GM19239 (cell line): ENCODE measurements around the gene FOXD4.
"Not testable (repeated sequence)": the region's sequence is repeated elsewhere in the genome, so short reads cannot be mapped to it uniquely, and the experiment has no call there.

Experiments
- DNase-seq: peaks from one replicate; pipeline ENCODE4 v3.0.0; 2011; ENCODE audit warnings: low spot score; ENCODE audit not compliant: insufficient read length
- FAIRE-seq: peaks from 2 replicates; lab custom pipeline; 2011; peaks lifted over from hg19 to GRCh38; lab: Jason Lieb, UNC

The FOXD4 gene

DNA sequence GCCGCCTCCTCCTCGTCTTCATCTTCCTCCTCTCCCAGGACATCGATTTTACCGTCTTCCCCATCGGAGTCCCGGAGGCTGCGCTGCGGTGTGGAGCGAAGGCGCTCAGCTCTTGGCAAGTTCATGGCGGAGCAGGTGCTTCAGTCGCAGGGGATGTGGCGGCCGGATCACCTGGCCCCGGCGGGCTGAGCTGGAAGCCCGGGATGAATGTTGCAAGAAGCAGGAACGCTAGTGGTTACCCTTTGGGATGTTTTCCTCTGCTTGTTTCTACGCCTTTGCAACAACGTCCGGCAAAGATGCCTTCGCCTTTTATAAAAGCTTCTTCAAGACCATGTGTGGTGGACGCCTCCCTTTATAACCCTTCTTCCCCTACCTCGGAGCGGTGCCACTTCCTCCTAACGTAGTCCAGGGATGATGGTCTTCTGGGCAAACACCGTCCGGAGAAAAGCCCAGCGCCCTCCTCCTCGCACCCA, at the start of gene FOXD4:
FOXD4 (minus strand) TSS at position 423 of the 473 bp plus-strand sequence; CDS start at position 125, 298 bp downstream.
- not testable (repeated sequence) for DNase-seq, FAIRE-seq

DNA sequence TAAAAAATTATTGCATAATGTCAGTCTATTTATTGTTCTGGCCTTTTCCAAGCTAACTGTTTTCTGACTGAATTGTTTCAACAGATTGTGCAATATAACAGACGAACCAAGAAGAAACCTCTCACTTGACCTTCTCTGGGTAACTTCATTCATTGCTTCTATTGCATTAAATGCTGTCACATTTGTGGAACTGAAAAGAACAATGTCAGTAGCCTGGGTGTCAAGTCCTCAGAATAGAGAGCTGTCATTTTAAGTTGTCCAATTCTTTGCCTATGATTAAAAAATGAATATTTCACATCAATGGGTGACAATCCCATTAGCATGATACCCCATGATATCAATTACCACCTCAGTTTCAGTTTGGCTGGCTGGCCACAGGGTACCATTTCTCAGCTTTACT, 41.7 kb upstream of the FOXD4 start:
- not testable (repeated sequence) for DNase-seq, FAIRE-seq

DNA sequence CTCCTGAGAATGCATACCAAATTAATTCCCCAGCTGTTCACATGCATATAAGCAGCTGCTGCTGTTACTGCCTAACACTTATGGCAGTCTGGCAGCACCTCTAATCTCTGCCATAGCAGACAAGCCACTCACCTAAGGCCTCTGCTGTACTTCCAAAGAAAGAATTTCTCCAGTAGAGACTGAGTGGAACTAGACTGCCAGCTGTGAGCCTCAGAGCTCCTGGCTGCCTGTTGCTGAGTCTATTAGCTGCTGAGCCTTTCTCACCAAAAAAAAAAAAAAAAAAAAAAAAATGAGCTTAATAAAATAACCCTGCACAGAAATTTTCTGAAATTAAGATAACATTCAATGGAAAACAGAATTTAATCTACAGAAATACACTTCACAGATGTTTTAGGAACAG, 33.0 kb upstream of the FOXD4 start:
- not testable (repeated sequence) for FAIRE-seq, DNase-seq

DNA sequence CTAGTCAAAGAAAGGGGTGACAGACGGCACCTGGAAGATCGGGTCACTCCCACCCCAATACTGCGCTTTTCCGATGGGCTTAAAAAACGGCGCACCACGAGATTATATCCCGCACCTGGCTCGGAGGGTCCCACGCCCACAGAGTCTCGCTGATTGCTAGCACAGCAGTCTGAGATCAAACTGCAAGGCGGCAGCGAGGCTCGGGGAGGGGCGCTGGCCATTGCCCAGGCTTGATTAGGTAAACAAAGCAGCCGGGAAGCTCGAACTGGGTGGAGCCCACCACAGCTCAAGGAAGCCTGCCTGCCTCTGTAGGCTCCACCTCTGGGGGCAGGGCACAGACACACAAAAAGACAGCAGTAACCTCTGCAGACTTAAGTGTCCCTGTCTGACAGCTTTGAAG, 21.7 kb upstream of the FOXD4 start:
- DNase-seq, FAIRE-seq: not testable (repeated sequence)

DNA sequence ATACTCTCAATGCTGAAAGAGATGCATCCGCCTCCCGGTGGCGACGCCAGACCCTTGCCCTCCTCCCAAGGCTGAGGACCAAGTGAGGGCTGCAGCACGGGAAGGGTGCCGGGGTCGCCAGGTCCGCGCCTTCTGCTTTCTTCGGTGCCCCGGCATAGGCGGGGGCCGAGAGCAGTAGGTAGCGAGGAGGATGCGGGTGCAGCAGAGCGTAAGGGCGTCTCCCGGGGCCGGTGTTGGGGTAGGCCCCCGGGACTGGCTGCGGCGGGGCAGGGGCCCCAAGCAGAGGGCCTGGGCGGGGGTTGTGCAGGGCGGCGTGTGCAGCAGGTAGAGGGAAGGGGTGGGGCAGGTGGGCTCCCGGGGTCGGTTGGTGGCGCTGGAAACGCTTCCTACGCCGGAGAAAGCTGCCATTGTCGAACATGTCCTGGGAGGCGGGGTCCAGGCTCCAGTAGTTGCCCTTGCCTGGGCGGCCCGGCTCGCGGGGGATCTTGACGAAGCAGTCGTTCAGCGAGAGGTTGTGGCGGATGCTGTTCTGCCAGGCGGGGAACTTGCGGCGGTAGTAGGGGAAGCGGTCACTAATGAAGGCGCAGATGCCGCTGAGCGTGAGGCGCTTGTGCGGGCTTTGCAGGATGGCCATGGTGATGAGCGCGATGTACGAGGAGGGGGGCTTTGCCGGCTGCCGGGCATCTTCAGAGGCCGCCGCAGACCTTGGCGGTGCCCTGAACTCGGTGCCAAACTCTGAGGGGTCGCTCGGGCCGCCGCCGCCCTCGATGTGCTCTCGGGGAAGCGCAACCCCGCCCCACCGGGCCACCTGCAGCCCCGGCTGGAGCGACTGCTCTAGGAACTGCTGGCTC, 848 bp downstream of the FOXD4 start:
- not testable (repeated sequence) for FAIRE-seq, DNase-seq

DNA sequence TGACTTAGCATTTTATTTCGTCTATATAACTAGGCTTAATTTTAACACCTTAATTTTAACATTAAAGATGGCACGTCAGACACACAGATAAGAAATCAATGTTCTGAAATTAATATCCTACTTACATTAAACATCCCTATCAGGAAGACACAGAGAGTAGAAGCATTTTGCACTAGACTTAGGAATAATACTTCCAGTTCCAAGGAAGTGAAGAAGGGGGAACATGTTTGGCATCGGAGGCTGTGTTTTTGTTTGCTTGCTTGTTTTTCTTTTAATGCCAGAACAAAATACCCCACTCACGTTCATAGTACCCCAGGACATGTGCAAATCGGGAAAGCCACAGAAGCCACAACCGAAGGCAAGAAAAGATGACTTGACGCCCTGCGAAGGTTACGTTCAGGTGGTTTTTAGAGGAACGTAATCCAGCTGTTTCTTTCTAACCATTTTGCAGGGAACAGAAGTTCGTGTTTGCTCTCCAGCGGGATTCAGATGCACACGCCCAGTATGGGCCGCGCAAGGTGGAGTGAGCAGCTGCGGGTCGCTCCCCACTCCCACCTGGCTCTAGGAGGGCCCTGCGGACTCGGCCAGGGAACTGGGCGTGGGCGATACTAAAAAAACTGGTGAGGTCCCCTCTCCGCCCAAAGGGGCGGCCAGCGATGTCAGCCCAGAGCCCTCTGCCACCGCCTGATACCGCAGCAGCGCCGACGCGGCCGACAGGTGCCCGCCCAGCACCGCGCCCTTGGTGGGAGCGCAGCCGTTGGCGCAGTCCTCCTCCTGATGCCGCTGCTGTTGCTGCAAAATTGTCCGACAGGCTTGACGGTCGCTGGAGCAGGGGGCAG, 1.8 kb downstream of the FOXD4 start:
- FAIRE-seq, DNase-seq: not testable (repeated sequence)

DNA sequence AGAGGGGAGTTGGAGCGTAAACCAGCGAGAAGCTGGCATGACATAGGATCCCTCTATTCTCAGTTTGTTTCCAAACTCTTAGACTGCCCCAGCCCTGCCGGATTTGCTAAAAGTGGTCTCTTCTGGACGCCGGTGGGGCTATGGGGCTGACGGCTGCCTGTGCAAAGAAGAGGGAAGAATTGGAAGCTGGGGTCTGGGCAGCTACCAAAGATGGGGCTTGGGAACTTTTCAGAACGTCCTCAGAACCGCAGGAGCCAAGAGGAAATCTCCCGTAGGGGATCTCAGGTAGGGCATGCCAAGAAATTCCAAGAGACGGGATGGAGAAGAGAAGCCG, 3.1 kb downstream of the FOXD4 start:
- DNase-seq, FAIRE-seq: not testable (repeated sequence)

DNA sequence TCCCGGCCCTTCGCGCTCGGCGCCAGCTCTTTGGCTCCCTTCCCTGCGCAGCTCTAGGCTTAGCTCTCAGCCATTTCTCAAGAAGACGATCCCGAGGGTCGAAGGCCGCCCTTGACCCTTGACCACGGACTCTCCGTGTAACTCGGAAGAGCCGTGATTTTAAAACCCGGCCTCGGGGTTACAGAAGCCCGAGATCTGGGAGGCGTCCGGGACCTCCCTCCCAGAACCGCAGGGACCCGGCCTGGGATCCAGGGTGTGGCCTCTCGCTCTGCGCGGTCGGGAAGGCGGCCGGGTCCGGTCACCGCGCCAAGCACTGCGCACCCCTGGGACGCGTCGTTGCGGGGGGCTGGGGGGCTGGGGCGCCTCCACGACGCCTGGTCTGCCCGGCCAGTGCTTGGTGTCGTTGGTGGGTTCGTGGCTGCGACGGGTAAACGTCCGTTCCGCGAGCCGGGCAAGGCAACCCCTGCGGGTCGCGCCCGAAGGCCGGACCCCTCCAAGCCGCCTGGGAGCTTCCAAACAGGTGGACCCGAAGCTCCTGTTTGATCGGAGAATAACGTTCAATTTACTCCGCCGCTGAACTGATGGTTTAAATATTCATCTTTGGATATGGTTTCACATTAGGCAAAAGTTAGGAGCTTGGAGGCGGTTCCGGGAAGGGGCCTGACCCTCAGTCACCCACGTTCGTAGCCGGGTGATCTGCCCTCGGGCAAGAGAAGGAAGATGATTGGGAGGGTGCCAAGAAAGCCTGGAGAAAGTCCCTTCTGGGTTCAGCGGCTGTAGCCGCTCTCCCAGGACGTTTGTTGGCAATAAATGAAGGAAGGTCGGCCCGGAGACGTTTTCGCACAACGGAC, 3.7 kb downstream of the FOXD4 start:
- not testable (repeated sequence) for FAIRE-seq, DNase-seq

DNA sequence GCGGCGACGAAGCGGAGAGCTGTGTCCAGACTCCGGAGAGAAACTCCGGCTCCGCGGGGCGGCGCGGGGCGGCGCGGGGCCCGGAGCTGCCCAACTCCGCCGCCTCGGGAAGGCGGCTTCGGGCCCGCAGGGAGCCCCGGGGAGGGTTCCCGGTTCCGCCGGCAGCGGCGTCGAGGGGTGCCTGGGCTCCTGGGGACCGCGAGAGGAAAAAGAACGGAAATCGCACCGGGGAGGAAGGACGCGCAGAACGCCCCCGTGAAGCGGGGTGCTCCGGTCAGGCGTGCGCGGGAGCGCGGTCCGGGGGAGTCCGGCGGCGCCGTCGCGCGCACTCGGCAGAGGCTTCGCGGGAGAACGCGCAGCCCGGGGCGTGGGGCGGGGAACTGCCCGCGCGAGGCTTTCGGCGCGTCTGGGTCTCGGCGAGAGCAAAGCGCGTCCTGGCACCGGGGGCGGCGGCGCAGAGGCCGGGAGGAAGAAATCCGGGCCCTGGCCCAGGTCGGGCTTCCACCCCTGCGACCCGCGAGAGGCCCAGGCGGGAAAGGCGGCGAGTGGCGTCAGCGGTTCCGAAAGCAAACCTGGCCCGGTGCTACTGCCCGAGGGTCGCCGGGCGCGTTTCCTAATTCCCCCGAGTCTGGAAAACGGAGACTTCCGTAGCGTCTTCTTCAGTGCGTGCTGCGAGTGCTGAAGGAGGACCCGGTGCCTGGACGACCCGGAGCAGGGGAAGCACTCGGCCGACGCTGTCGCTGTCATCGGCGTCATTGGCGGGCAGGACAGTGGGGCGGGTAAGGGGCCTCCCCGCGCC, 4.5 kb downstream of the FOXD4 start:
- not testable (repeated sequence) for DNase-seq, FAIRE-seq

DNA sequence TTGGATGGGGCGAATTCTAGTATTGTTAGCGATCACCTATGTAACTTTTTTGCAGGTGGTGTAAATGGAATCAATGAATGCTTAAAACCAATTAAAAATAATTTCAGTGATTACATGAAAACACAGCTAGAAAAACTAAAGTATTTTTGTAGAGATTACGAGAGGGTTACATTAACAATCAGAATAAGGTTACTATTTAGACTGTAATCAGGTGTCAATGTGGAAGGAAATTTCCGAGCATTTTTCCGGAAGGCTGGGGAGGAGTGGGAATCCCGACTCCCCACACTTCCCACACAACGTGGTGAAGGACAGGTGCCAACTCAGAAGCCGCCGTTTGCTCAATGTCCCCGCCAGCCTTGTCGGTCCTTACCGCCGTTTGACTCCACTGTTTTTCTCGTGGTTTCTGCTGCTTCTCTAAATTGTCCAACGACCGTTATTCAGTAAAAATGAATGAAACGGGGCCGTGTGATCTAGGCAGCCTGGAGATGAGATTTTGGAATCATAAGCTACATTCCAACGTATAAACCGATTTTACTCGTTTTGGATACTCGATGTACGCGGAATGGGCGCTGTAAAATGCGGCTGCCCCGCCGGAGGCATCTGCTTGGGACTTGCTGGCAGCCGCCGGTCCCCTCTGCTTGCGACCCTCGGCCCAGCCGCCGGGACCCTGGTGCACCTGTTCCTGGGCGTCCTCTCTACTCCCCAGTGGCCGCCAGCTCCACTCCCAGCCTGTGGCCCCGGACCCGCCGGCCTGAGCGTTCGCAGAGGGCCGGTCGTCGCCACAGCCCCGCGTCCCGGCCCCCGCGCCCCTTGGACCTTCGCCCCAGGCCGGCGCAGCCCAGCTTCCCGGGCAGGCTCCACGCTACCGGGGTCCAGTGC, 5.4 kb downstream of the FOXD4 start:
- FAIRE-seq, DNase-seq: not testable (repeated sequence)

DNA sequence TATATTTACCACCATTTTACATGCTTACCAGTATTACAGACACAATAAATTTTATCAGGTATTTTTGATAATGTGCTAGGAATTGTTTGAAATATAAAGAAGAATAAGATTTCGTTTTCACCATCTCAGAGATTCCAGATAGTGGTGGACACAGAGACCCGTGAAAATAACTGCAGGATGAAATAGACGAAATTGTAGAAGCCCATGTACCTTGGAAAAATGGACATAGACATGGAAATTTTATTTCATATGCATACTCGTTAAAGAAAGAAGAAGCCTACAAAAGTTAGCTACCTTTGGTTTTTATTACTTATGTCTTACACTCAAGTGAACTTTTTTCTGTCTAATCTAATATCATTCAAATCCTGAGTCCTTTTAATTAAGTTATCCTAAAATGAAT, 7.5 kb downstream of the FOXD4 start:
- not testable (repeated sequence) for FAIRE-seq, DNase-seq

DNA sequence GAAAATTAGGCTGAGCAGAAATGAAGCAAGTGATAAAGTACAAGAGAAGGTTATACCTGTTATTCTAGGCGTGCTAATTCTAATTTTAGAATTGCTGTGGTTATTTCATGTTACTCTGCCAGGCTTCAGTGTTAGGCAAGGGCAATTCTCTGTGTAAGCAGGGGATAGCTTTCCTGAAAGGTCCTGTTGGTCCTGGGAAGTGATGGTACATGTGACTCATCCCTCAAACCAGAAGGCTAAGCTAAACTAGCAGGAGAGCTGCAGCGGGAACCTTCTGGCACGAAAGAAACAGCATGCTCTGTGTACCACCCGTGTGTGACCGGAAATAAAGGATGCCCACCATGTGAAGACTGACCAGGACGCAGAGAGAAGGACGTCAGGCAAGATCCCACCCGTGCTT, 8.7 kb downstream of the FOXD4 start:
- not testable (repeated sequence) for FAIRE-seq

DNA sequence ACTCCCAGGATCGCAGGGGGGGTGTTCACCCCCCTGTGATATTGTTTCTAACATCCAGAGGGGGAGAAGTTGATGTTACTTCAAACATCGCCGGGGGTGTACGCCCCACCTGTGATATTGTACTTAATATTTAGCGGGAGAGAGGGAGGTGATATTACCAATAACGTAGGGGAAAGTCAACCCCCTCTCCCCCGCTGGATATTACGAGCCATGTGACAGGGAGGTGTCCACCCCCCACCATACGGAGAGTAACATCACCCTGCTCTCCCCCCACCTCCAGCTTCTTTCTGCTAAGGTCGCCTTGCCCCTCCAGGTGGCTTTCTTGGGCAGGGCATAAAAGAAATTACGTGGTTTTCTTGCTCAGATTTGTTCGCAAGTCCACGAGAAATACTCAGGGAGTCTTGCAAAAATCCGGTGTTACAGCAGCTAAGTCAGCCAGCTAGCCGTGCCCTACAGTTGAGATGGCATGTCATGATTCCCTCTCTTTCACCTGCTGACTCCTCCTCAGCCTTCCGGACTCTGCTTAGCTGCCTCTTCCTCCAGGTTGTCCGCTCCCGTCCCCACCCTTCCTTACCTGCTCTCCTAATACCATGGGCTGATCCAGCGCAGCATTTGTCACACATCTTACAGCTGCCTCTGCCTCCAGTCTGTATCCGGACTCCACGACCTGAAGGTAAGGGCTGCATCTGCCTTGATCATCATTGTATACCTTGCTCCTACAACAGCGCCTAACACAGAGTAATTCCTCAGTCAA, 9.3 kb downstream of the FOXD4 start:
- not testable (repeated sequence) for DNase-seq, FAIRE-seq

More for the DNA sequence above, 8.7 kb downstream of the FOXD4 start:
- DNase-seq = not testable (repeated sequence)

DNA sequence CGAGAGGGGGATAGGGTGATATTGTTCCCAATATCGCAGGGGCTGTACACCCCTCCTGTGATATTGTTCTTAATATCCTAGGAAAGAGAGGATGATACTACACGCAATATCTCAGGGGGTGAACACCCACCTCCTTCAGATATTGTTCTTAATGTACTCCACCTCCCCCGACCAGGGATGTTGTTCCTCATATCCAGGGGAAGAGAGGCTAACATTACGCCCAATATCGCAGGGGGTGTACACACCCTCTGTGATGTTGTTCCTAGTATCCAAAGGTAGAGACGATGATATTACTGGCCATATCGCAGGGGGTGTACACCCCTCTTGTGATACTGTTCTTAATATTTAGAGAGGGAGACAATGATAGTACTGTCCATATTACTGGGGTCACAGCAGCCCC, 12.2 kb downstream of the FOXD4 start:
- DNase-seq, FAIRE-seq: not testable (repeated sequence)

DNA sequence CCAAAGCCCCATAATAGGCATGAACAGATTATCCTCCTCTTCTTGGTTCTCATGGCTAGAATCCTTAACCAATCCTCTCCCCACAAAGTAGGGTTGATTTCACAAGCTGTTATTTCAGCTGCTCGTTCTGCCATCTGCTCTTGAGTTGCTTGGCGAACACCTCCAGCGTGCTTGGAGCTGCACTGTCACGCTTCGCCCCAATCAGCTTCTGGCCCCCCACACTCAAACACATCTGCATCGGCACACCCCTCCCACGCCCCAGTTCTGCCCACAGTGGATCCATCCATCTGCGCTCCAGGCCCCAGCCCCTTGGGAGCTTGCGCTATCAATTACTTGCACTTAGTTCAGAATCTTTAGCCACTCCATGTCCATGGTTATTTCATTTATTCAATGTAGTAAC, 17.8 kb downstream of the FOXD4 start:
- DNase-seq, FAIRE-seq: not testable (repeated sequence)

DNA sequence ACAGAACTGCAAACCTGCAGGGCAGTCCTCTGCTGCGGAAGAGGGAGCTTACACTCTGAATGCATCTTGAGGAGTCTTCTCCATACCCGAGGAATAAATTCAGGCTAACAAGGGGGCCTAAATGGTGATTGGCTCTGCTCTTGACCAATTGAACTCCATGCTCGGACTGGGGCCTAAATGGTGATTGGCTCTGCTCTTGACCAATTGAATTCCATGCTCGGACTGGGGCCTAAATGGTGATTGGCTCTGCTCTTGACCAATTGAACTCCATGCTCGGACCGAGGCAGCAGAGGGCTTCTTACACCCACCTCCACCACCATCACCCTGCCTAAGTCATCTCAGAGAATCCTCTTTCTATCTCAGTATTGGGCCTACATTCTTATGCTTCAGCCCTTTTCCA, 18.4 kb downstream of the FOXD4 start:
- FAIRE-seq, DNase-seq: not testable (repeated sequence)

DNA sequence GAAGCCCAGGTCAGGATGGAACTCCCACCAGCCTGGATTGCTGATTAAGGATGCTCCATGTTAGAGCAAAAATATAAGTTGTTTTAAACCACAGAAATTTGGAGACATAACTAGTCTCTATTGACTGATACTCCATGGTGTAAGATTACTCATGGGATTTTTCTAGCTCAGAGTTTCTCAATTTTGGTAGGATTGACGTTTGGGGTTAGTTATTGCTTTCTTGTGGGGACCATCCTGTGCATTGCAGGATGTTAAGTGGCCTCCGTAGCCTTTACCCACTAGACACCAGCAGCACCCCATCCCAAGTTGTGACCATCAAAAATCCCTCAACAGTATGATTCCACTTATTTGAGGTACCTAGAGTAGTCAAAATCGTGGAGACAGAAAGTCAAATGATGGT, 19.4 kb downstream of the FOXD4 start:
- FAIRE-seq, DNase-seq: not testable (repeated sequence)
